GM23338 (cell line): Measurements from ENCODE around the gene EXOC6. TPM values are rescaled to one million over a fixed set of nuclear protein-coding genes. Genes with fewer than 3 reads are reported as not detected.
"Not testable (repeated sequence)": the region's sequence is repeated elsewhere in the genome, so short reads cannot be mapped to it uniquely, and the experiment has no call there.

Source experiments
- ATAC-seq: fragments of 200-7000 bp; cut with Tn5 transposase; 3 replicates; pipeline ENCODE4 v1.9.1; 2020
- DNase-seq: peaks from one replicate; pipeline ENCODE4 v3.0.0-alpha.2; 2015; ENCODE audit warnings: low spot score
- H2AFZ ChIP-seq: fragments of 200-600 bp; sonication (generic); 2 replicates; pipeline ENCODE4 v1.8.0; 2016; ENCODE audit warnings: antibody characterized with exemption, mild to moderate bottlenecking, moderate library complexity
- H3F3A ChIP-seq: fragments of 200-600 bp; sonication (generic); replicated peaks from 2 replicates; pipeline ENCODE4 v1.8.0; 2017; ENCODE audit warnings: antibody characterized with exemption, mixed run types, low read depth
- H3K27ac ChIP-seq: fragments of 200-600 bp; sonication (generic); 2 replicates; pipeline ENCODE4 v1.6.1; 2016; ENCODE audit warnings: low read depth
- H3K27me3 ChIP-seq: fragments of 200-600 bp; sonication (generic); 2 replicates; pipeline ENCODE4 v1.8.0; 2016; ENCODE audit warnings: mild to moderate bottlenecking, mixed run types, moderate library complexity; ENCODE audit not compliant: insufficient read depth
- H3K36me3 ChIP-seq: fragments of 200-600 bp; sonication (generic); 2 replicates; pipeline ENCODE4 v1.8.0; 2016; ENCODE audit warnings: mild to moderate bottlenecking; ENCODE audit not compliant: insufficient read depth
- H3K4me1 ChIP-seq: fragments of 200-600 bp; sonication (generic); 2 replicates; pipeline ENCODE4 v1.8.0; 2016; ENCODE audit warnings: mild to moderate bottlenecking, moderate library complexity; ENCODE audit not compliant: insufficient read depth
- H3K4me2 ChIP-seq: fragments of 200-600 bp; sonication (generic); 2 replicates; pipeline ENCODE4 v1.7.1; 2017; ENCODE audit warnings: mixed run types
- H3K4me3 ChIP-seq: fragments of 200-600 bp; sonication (generic); 2 replicates; pipeline ENCODE4 v1.6.1; 2016; ENCODE audit warnings: mixed run types
- H3K79me2 ChIP-seq: fragments of 200-600 bp; sonication (generic); replicated peaks from 2 replicates; pipeline ENCODE4 v1.8.0; 2017; ENCODE audit warnings: mild to moderate bottlenecking; ENCODE audit not compliant: insufficient read depth
- H3K9me2 ChIP-seq: fragments of 200-600 bp; sonication (generic); 2 replicates; pipeline ENCODE4 v1.8.0; 2017; ENCODE audit not compliant: insufficient read depth
- H4K20me1 ChIP-seq: fragments of 200-600 bp; sonication (generic); replicated peaks from 2 replicates; pipeline ENCODE4 v1.8.0; 2017; ENCODE audit warnings: mild to moderate bottlenecking; ENCODE audit not compliant: insufficient read depth
- H3K27ac Mint-ChIP-seq: 2 replicates; pipeline ENCODE4 v1.8.0; 2020; ENCODE audit warnings: inconsistent platforms, mild to moderate bottlenecking, moderate library complexity, mixed read lengths
- H3K27me3 Mint-ChIP-seq: 3 replicates; pipeline ENCODE4 v1.8.0; 2022; ENCODE audit warnings: low read depth, mild to moderate bottlenecking, moderate library complexity, mixed read lengths, inconsistent platforms; ENCODE audit not compliant: insufficient read depth, poor library complexity
- H3K36me3 Mint-ChIP-seq: 3 replicates; pipeline ENCODE4 v1.8.0; 2021; ENCODE audit warnings: low read depth, mild to moderate bottlenecking, inconsistent platforms, moderate library complexity, mixed read lengths
- H3K4me1 Mint-ChIP-seq: 3 replicates; pipeline ENCODE4 v1.8.0; 2020; ENCODE audit warnings: mild to moderate bottlenecking, inconsistent platforms, mixed read lengths
- H3K4me3 Mint-ChIP-seq: 3 replicates; pipeline ENCODE4 v1.8.0; 2021; ENCODE audit warnings: moderate library complexity, mild to moderate bottlenecking, inconsistent platforms, mixed read lengths
- H3K9me3 Mint-ChIP-seq: 3 replicates; pipeline ENCODE4 v1.8.0; 2020; ENCODE audit warnings: moderate library complexity, mild to moderate bottlenecking, inconsistent platforms, mixed read lengths
- CREB1 ChIP-seq: fragments of 250-450 bp; sonication (Bioruptor Pico); IDR thresholded peaks from 2 replicates; pipeline ENCODE4 v1.5.0; 2020; ENCODE audit warnings: low read depth, mild to moderate bottlenecking, moderate library complexity
- CTCF ChIP-seq, 2 experiments: fragments of 200-600 bp in 1 of 2; sonication (generic) in 1 of 2; conservative IDR thresholded peaks; 2 replicates each; pipeline versions ENCODE4 v1.5.1 to v1.6.1; 2016 to 2017; ENCODE audit warnings: antibody characterized with exemption in 2 of 2, low read depth in 2 of 2, mild to moderate bottlenecking in 2 of 2, moderate library complexity in 1 of 2
- ETS1 ChIP-seq: IDR thresholded peaks from 2 replicates; pipeline ENCODE4 v1.6.1; 2016; ENCODE audit warnings: antibody characterized with exemption
- EZH2 ChIP-seq: fragments of 200-600 bp; sonication (generic); IDR thresholded peaks from one replicate; pipeline ENCODE4 v1.8.0; 2017; ENCODE audit warnings: antibody characterized with exemption, mild to moderate bottlenecking, low read depth; ENCODE audit not compliant: unreplicated experiment
- EZH2phosphoT487 ChIP-seq: fragments of 200-600 bp; sonication (generic); IDR thresholded peaks from one replicate; pipeline ENCODE4 v1.8.1; 2018; ENCODE audit warnings: antibody characterized with exemption; ENCODE audit not compliant: unreplicated experiment
- JUNB ChIP-seq: IDR thresholded peaks from one replicate; pipeline ENCODE4 v1.6.1; 2016; ENCODE audit warnings: antibody characterized with exemption; ENCODE audit not compliant: unreplicated experiment
- NANOG ChIP-seq: IDR thresholded peaks from 2 replicates; pipeline ENCODE4 v1.6.1; 2016; ENCODE audit warnings: antibody characterized with exemption, borderline replicate concordance
- POLR2AphosphoS5 ChIP-seq: IDR thresholded peaks from 2 replicates; pipeline ENCODE4 v1.6.1; 2016; ENCODE audit warnings: antibody characterized with exemption, low read depth
- REST ChIP-seq: IDR thresholded peaks from one replicate; pipeline ENCODE4 v1.6.1; 2018; ENCODE audit warnings: antibody characterized with exemption; ENCODE audit not compliant: unreplicated experiment
- STAT1 ChIP-seq: IDR thresholded peaks from one replicate; pipeline ENCODE4 v1.6.1; 2016; ENCODE audit warnings: antibody characterized with exemption; ENCODE audit not compliant: unreplicated experiment
- polyA plus RNA-seq: library from polyadenylated mRNA; unstranded; fragments of >200 nt; fragmentation: Nextera tagmentation; extraction: Ambion mirVana; gene quantifications from 2 replicates; pipeline ENCODE4 v1.2.1, GENCODE V29; 2016
- total RNA-seq: library from RNA; depleted of rRNA; stranded (reverse); fragments of >200 nt; shearing (Covaris generic); gene quantifications from 2 replicates; pipeline ENCODE4 v1.2.3, GENCODE V29; 2014

The EXOC6 gene
- total and polyA plus RNA-seq, 2 experiments from 2014 or later, result 5.0 to 6.0 TPM

- H3K4me1 ChIP-seq, H3K27ac Mint-ChIP-seq, H2AFZ ChIP-seq, H3K4me1 Mint-ChIP-seq, H3K27me3 ChIP-seq, H4K20me1 ChIP-seq, ATAC-seq, H3K9me2 ChIP-seq, H3K4me2 ChIP-seq, H3K27ac ChIP-seq, H3K4me3 ChIP-seq, DNase-seq, H3K4me3 Mint-ChIP-seq, H3K79me2 ChIP-seq, H3K36me3 Mint-ChIP-seq, H3K36me3 ChIP-seq, H3K27me3 Mint-ChIP-seq, H3F3A ChIP-seq: not testable (repeated sequence)
- H3K9me3 Mint-ChIP-seq, result peaks cover 23% of the 10 kb centered on the region; the same call in 2 of the 3 replicates
Measured at GRCh38 chr10:93101148-93101547, 252.8 kb downstream of the EXOC6 start.

GRCh38 chr10:93103953-93104352 lies 255.6 kb downstream of the EXOC6 start:
- Mint-ChIP-seq H3K4me3 (no peak overlapping the region), H3K4me1 (peaks cover 4% of the 10 kb centered on the region; the same call in 1 of the 3 replicates), H3K27ac (no peak overlapping the region), H3K27me3 (peaks cover 5% of the 10 kb centered on the region), H3K36me3 (peaks cover 3% of the 10 kb centered on the region; the same call in 2 of the 3 replicates), H3K9me3 (peaks cover 23% of the 10 kb centered on the region; the same call in 2 of the 3 replicates)
- no peaks in the 10 kb centered on the region for H3F3A ChIP-seq
- H3K9me2 ChIP-seq, result no peaks in the 10 kb centered on the region
- H2AFZ ChIP-seq, result no peak overlapping the region
- H3K36me3 ChIP-seq, result no peaks in the 10 kb centered on the region
- H3K79me2 ChIP-seq, result no peaks in the 10 kb centered on the region
- H3K4me2 ChIP-seq, result no peak overlapping the region
- no peaks in the 10 kb centered on the region for H3K4me1 ChIP-seq
- ATAC-seq, result no peak
- H3K4me3 ChIP-seq, result no peak overlapping the region
- no peak for DNase-seq
- H4K20me1 ChIP-seq, result no peaks in the 10 kb centered on the region
- H3K27me3 ChIP-seq, result no peaks in the 10 kb centered on the region
- no peak overlapping the region for H3K27ac ChIP-seq
- no peak for TF ChIP-seq JUNB
- no peak for TF ChIP-seq NANOG
- no peak for TF ChIP-seq REST
- TF ChIP-seq CREB1 (CRISPR knock-in tag), result no peak
- TF ChIP-seq ETS1, result no peak
- no peak for TF ChIP-seq EZH2phosphoT487
- no peak for TF ChIP-seq POLR2AphosphoS5
- no peak for TF ChIP-seq EZH2
- no peak for TF ChIP-seq STAT1
- TF ChIP-seq CTCF (conservative IDR thresholded peaks at IDR 0.05; ENCODE audit: low read depth in 2 of 2), result no peak
